DND-41 (cell line): ENCODE results near the gene AP3D1.

Experiments
- ATAC-seq: fragments of 200-7000 bp; cut with Tn5 transposase; 3 replicates; pipeline ENCODE4 v1.9.1; 2021; ENCODE audit warnings: low read depth; ENCODE audit not compliant: insufficient read depth
- DNase-seq: peaks from one replicate; pipeline ENCODE4 v3.0.0-alpha.2; 2020
- H2AFZ ChIP-seq: 2 replicates; pipeline ENCODE4 v1.6.0; 2012; ENCODE audit warnings: low read depth, low read length
- H3K27ac ChIP-seq: 2 replicates; pipeline ENCODE4 v1.5.1; 2012; ENCODE audit warnings: low read length, inconsistent platforms
- H3K27me3 ChIP-seq: fragments of 200-600 bp; sonication (generic); 2 replicates; pipeline ENCODE4 v1.6.0; 2012; ENCODE audit warnings: low read length, mild to moderate bottlenecking, inconsistent platforms; ENCODE audit not compliant: insufficient read depth, poor library complexity
- H3K36me3 ChIP-seq: 2 replicates; pipeline ENCODE4 v1.5.1; 2012; ENCODE audit warnings: low read length, inconsistent platforms; ENCODE audit not compliant: insufficient read depth
- H3K4me1 ChIP-seq: 2 replicates; pipeline ENCODE4 v1.5.1; 2012; ENCODE audit warnings: mild to moderate bottlenecking, low read length; ENCODE audit not compliant: insufficient read depth
- H3K4me2 ChIP-seq: 2 replicates; pipeline ENCODE4 v1.6.0; 2012; ENCODE audit warnings: mild to moderate bottlenecking, moderate library complexity, low read length, inconsistent platforms; ENCODE audit not compliant: insufficient read depth
- H3K4me3 ChIP-seq, 2 experiments: fragments of 200-600 bp in 1 of 2; shearing (Covaris generic) in 1 of 2; 2 replicates each; pipeline ENCODE4 v1.5.1; 2012 to 2016; ENCODE audit warnings: inconsistent platforms in 2 of 2, low read length in 2 of 2, mild to moderate bottlenecking in 2 of 2, low read depth in 1 of 2, moderate library complexity in 1 of 2
- H3K79me2 ChIP-seq: 2 replicates; pipeline ENCODE4 v1.6.0; 2012; ENCODE audit warnings: low read length, inconsistent platforms; ENCODE audit not compliant: insufficient read depth
- H3K9ac ChIP-seq: 2 replicates; pipeline ENCODE4 v1.6.0; 2012; ENCODE audit warnings: low read depth, mild to moderate bottlenecking, inconsistent platforms, low read length, moderate library complexity
- H3K9me3 ChIP-seq: 2 replicates; pipeline ENCODE4 v1.5.1; 2012; ENCODE audit warnings: low read length, moderate library complexity, mild to moderate bottlenecking, inconsistent platforms; ENCODE audit not compliant: insufficient read depth, severe bottlenecking
- H4K20me1 ChIP-seq: 2 replicates; pipeline ENCODE4 v1.6.0; 2012; ENCODE audit warnings: low read length; ENCODE audit not compliant: insufficient read depth
- EZH2 ChIP-seq: IDR thresholded peaks from 3 replicates; pipeline ENCODE4 v1.6.1; 2012; ENCODE audit warnings: borderline replicate concordance, low read depth, mild to moderate bottlenecking, moderate library complexity, low read length, inconsistent platforms; ENCODE audit not compliant: severe bottlenecking
- TF ChIP-seq, protein P1 (sequence below): IDR thresholded peaks from 2 replicates; pipeline ENCODE4 v1.5.1; 2012; ENCODE audit warnings: borderline replicate concordance, low read length, moderate library complexity, mild to moderate bottlenecking; ENCODE audit not compliant: poor library complexity, severe bottlenecking; ENCODE audit errors: extremely low read depth

AP3D1 gene

GRCh38 chr19:2099937-2100718 lies 51.2 kb downstream of the AP3D1 start:
- Histone ChIP-seq H3K4me3 (no peak overlapping the region), H3K27me3 (no peaks in the 10 kb centered on the region), H2AFZ (no peak overlapping the region), H3K36me3 (peaks cover 61% of the 10 kb centered on the region), H4K20me1 (peaks cover 46% of the 10 kb centered on the region), H3K4me2 (no peak overlapping the region), H3K9ac (no peak overlapping the region), H3K4me1 (peaks cover 17% of the 10 kb centered on the region), H3K27ac (no peak overlapping the region), H3K9me3 (no peaks in the 10 kb centered on the region), H3K79me2 (peaks cover 32% of the 10 kb centered on the region)
- DNase-seq (no peak), ATAC-seq (no peak)
- TF ChIP-seq EZH2: no peak
- TF ChIP-seq, protein P1, sequence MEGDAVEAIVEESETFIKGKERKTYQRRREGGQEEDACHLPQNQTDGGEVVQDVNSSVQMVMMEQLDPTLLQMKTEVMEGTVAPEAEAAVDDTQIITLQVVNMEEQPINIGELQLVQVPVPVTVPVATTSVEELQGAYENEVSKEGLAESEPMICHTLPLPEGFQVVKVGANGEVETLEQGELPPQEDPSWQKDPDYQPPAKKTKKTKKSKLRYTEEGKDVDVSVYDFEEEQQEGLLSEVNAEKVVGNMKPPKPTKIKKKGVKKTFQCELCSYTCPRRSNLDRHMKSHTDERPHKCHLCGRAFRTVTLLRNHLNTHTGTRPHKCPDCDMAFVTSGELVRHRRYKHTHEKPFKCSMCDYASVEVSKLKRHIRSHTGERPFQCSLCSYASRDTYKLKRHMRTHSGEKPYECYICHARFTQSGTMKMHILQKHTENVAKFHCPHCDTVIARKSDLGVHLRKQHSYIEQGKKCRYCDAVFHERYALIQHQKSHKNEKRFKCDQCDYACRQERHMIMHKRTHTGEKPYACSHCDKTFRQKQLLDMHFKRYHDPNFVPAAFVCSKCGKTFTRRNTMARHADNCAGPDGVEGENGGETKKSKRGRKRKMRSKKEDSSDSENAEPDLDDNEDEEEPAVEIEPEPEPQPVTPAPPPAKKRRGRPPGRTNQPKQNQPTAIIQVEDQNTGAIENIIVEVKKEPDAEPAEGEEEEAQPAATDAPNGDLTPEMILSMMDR: no peak

- TF ChIP-seq, protein P1: no peak
- no peak for TF ChIP-seq EZH2
These were observed 52.3 kb downstream of the AP3D1 start for GRCh38 chr19:2099054-2099501.

GRCh38 chr19:2097886-2098327 lies 53.5 kb downstream of the AP3D1 start:
- TF ChIP-seq, protein P1: no peak
- TF ChIP-seq EZH2: no peak
- Histone ChIP-seq H2AFZ (no peak overlapping the region), H3K9ac (peak overlapping the region; percentile 55; the same call in 1 of the 2 replicates), H3K4me3 (peak overlapping the region in 1 of 2 experiments; percentile 61; a peak in 2 of 4 replicates), H3K36me3 (peaks cover 61% of the 10 kb centered on the region), H4K20me1 (peaks cover 37% of the 10 kb centered on the region), H3K4me1 (peaks cover 36% of the 10 kb centered on the region), H3K4me2 (peak overlapping the region; percentile 95), H3K9me3 (no peaks in the 10 kb centered on the region), H3K27ac (no peak overlapping the region), H3K27me3 (no peaks in the 10 kb centered on the region), H3K79me2 (peaks cover 37% of the 10 kb centered on the region)
- DNase-seq: no peak
- no peak for ATAC-seq

More at GRCh38 chr19:2099054-2099501, 52.3 kb downstream of the AP3D1 start:
- Histone ChIP-seq H3K4me1 (peaks cover 24% of the 10 kb centered on the region), H3K9ac (no peak overlapping the region), H3K27ac (no peak overlapping the region), H4K20me1 (peaks cover 44% of the 10 kb centered on the region), H3K4me2 (no peak overlapping the region), H3K27me3 (no peaks in the 10 kb centered on the region), H3K36me3 (peaks cover 62% of the 10 kb centered on the region), H3K4me3 (no peak overlapping the region), H2AFZ (no peak overlapping the region), H3K9me3 (no peaks in the 10 kb centered on the region), H3K79me2 (peaks cover 32% of the 10 kb centered on the region)
- ATAC-seq (no peak), DNase-seq (no peak)
